HUES64 (cell line): ENCODE results near the gene MYMX.

Experiments used
- H3K27ac ChIP-seq: 2 replicates; pipeline ENCODE4 v1.7.0; 2013; ENCODE audit warnings: low read depth, low read length, inconsistent platforms
- H3K27me3 ChIP-seq: 2 replicates; pipeline ENCODE4 v1.6.1; 2013; ENCODE audit warnings: mild to moderate bottlenecking, low read length; ENCODE audit not compliant: insufficient read depth
- H3K36me3 ChIP-seq: 2 replicates; pipeline ENCODE4 v1.6.1; 2013; ENCODE audit warnings: mild to moderate bottlenecking, low read length; ENCODE audit not compliant: insufficient read depth
- H3K4me1 ChIP-seq: 2 replicates; pipeline ENCODE4 v1.6.1; 2013; ENCODE audit warnings: mild to moderate bottlenecking, low read length, moderate library complexity; ENCODE audit not compliant: insufficient read depth
- H3K4me3 ChIP-seq: 2 replicates; pipeline ENCODE4 v1.5.1; 2013; ENCODE audit warnings: mild to moderate bottlenecking, low read length, moderate library complexity
- H3K9ac ChIP-seq: 2 replicates; pipeline ENCODE4 v1.6.1; 2013; ENCODE audit warnings: mild to moderate bottlenecking, low read depth, low read length
- H3K9me3 ChIP-seq: 2 replicates; pipeline ENCODE4 v1.6.1; 2013; ENCODE audit warnings: low read depth, low read length; ENCODE audit not compliant: insufficient read depth
- WGBS: fragments of 150-250, 120-280 bp; methylation state at CpG from one replicate; pipeline ENCODE4 v1.1.7; 2013; ENCODE audit warnings: missing lambda C conversion rate; 5-methylcytosine and 5-hydroxymethylcytosine counted together

MYMX gene

DNA sequence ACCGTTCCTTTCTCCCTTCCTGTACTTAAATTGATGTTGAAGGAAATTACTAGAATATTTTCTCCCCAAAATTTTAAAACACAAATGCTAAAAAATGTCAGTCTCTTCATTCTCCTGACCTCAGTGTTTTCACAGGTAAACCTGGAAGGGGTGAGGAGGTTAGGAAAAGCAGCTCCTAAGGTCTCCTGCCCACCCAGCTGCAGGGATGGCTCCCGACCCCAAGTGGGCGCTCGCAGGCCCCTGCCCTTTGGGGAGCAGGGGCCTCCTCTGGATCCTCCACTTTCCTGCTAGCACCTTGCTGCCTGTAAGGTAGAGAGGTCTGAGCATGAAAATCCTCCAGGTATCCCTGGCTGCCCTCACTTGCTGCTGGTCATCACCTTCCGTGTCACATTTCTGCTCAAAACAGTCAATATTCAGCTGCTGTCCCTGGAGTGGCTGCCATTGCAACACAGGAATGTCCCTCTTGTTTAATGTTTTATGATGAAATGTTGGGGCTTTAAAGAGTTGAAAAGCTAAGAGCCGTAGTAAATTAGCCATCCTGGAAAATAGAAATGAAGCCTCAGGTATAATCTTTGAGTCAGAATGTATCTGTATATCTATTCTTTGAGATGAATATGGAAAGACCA, 19.3 kb downstream of the MYMX start:
- Histone ChIP-seq H3K9me3 (no peaks in the 10 kb centered on the region), H3K27me3 (no peaks in the 10 kb centered on the region), H3K4me1 (peaks cover 16% of the 10 kb centered on the region), H3K4me3 (no peak overlapping the region), H3K36me3 (peaks cover 43% of the 10 kb centered on the region), H3K9ac (no peak overlapping the region), H3K27ac (no peak overlapping the region)
- WGBS = 92% methylated on average over 5 of the region's 6 CpGs

- peaks cover 16% of the 10 kb centered on the region for H3K4me1 ChIP-seq
- peaks cover 31% of the 10 kb centered on the region for H3K36me3 ChIP-seq
- H3K27me3 ChIP-seq = no peaks in the 10 kb centered on the region
- H3K4me3 ChIP-seq = peak overlapping the region; percentile 58
- 49% methylated on average over 21 of the region's 22 CpGs for WGBS
- no peaks in the 10 kb centered on the region for H3K9me3 ChIP-seq
- H3K9ac ChIP-seq = peak overlapping the region; percentile 54; the same call in 1 of the 2 replicates
- H3K27ac ChIP-seq = peak overlapping the region; percentile 50; the same call in 1 of the 2 replicates
Observed at GRCh38 chr6:44237021-44237812, 20.5 kb downstream of the MYMX start.

- Histone ChIP-seq H3K27me3 (no peaks in the 10 kb centered on the region), H3K4me3 (peak overlapping the region; percentile 58), H3K4me1 (peaks cover 16% of the 10 kb centered on the region), H3K9ac (peak overlapping the region; percentile 54), H3K36me3 (peaks cover 24% of the 10 kb centered on the region), H3K9me3 (no peaks in the 10 kb centered on the region), H3K27ac (no peak overlapping the region)
- WGBS = 3% methylated on average over 42 of the region's 42 CpGs
Observed at GRCh38 chr6:44237813-44238433, 21.2 kb downstream of the MYMX start.

DNA sequence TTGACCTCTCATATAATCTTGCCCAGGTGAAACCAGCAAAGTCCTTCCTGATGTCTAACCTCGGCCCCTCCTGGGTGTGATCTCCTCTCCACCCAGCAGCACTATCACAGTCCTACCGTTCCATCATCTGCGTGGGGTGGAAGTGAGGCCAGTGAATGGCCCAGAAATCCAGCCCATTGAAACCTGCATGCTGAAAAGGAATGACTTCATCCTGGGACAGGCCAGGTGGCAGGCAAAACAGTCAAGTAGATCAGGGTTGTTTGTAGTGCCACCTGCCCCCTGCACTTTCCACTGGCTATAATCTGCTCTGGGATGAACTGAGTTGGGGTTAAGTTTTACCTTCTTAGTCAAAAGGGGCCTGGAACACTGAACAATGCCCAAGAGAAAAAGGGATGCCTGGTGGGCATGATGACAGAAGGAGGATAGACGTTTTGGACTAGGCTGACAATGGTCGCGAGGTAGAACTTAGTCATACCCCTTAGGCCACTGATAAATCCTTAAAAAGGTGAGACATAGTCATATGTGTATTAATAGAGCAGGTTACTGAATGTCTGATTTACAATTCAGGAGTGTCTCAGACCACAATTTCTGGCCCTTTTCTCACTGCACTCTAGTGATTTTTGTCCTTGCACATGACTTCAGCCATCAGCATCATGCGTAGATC, 22.1 kb downstream of the MYMX start:
- peaks cover 15% of the 10 kb centered on the region for H3K36me3 ChIP-seq
- H3K9ac ChIP-seq = no peak overlapping the region
- no peaks in the 10 kb centered on the region for H3K27me3 ChIP-seq
- H3K9me3 ChIP-seq = no peaks in the 10 kb centered on the region
- H3K4me3 ChIP-seq = no peak overlapping the region
- WGBS = 86% methylated on average over 7 of the region's 7 CpGs
- peaks cover 16% of the 10 kb centered on the region for H3K4me1 ChIP-seq
- no peak overlapping the region for H3K27ac ChIP-seq

GRCh38 chr6:44243345-44243744, 26.6 kb downstream of the MYMX start:
- WGBS = 91% methylated on average over 7 of the region's 7 CpGs
- no peak overlapping the region for H3K4me3 ChIP-seq

GRCh38 chr6:44245391-44245911, 28.7 kb downstream of the MYMX start:
- Histone ChIP-seq H3K4me1 (peaks cover 19% of the 10 kb centered on the region; the same call in 1 of the 2 replicates), H3K27ac (peak overlapping the region; percentile 34), H3K9me3 (no peaks in the 10 kb centered on the region), H3K27me3 (no peaks in the 10 kb centered on the region), H3K36me3 (peaks cover 27% of the 10 kb centered on the region), H3K4me3 (peak overlapping the region; percentile 76), H3K9ac (peak overlapping the region; percentile 40)
- WGBS = 68% methylated on average over 12 of the region's 12 CpGs

More at GRCh38 chr6:44243345-44243744, 26.6 kb downstream of the MYMX start:
- Histone ChIP-seq H3K9me3 (no peaks in the 10 kb centered on the region), H3K36me3 (peaks cover 6% of the 10 kb centered on the region), H3K9ac (no peak overlapping the region), H3K4me1 (peaks cover 8% of the 10 kb centered on the region; the same call in 1 of the 2 replicates), H3K27ac (no peak overlapping the region), H3K27me3 (no peaks in the 10 kb centered on the region)

GRCh38 chr6:44245912-44246662, 29.4 kb downstream of the MYMX start:
- Histone ChIP-seq H3K4me3 (peak overlapping the region; percentile 76), H3K4me1 (peaks cover 19% of the 10 kb centered on the region; the same call in 1 of the 2 replicates), H3K27me3 (no peaks in the 10 kb centered on the region), H3K27ac (peak overlapping the region; percentile 91), H3K9me3 (no peaks in the 10 kb centered on the region), H3K36me3 (peaks cover 33% of the 10 kb centered on the region), H3K9ac (peak overlapping the region; percentile 99)
- WGBS = 1% methylated on average over 56 of the region's 62 CpGs

DNA sequence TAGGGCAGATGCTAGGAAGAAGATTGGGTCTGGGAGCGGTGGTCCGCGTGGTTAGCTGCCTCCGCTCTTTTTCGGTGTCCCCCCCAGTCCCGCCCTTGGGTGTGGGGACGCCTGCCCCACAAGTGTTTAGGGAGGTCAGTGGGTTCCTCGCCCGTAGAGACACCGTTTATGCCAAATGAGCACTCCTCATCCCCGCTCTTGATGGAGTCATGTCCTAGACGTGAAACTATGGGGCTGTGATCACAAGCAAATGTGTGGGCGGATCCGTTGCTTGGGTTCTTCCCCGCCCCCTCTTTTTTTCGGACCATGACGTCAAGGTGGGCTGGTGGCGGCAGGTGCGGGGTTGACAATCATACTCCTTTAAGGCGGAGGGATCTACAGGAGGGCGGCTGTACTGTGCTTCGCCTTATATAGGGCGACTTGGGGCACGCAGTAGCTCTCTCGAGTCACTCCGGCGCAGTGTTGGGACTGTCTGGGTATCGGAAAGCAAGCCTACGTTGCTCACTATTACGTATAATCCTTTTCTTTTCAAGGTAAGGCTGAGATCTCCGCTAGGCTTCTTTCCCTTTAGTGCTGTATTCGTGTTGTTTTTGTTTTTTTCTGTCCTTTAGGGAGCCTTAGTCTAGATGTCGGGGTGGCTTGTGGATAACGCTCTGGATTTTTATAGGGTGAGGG, 30.1 kb downstream of the MYMX start, which contains the start of gene HSP90AB1:
Gene HSP90AB1, plus strand, starts transcription at position 439 of the 675 bp plus-strand sequence. CDS start 1,529 bp downstream, outside the sequence.
- H3K4me3 ChIP-seq = peak within 1 kb of the TSS; percentile 76
- H3K9ac ChIP-seq = peak within 1 kb of the TSS; percentile 99
- peaks cover 19% of the 10 kb centered on the region; the same call in 1 of the 2 replicates for H3K4me1 ChIP-seq
- peaks cover 41% of the 10 kb centered on the region for H3K36me3 ChIP-seq
- under 1% methylated on average over 34 of the region's 34 CpGs for WGBS
- no peaks in the 10 kb centered on the region for H3K9me3 ChIP-seq
- H3K27ac ChIP-seq = peak within 1 kb of the TSS; percentile 91
- no peaks in the 10 kb centered on the region for H3K27me3 ChIP-seq

GRCh38 chr6:44247338-44248302, 30.9 kb downstream of the MYMX start:
- Histone ChIP-seq H3K27me3 (no peaks in the 10 kb centered on the region), H3K36me3 (peaks cover 49% of the 10 kb centered on the region), H3K4me3 (peak overlapping the region; percentile 76), H3K9me3 (no peaks in the 10 kb centered on the region), H3K4me1 (peaks cover 19% of the 10 kb centered on the region; the same call in 1 of the 2 replicates), H3K27ac (peak overlapping the region; percentile 89), H3K9ac (peak overlapping the region; percentile 99)
- WGBS = under 1% methylated on average over 51 of the region's 52 CpGs
